ENCODE measurements around the gene HELZ. TPM values are rescaled to one million over a fixed set of nuclear protein-coding genes. Genes with fewer than 3 reads are reported as not detected.
"Not testable (repeated sequence)": the region's sequence is repeated elsewhere in the genome, so short reads cannot be mapped to it uniquely, and the experiment has no call there.

HELZ gene
- total and polyA plus RNA-seq, 2 donors (not counting 1 experiment from before 2014, with no cell fraction given): 10.4 to 97.8 TPM

GRCh38 chr17:67198131-67198530, 46.9 kb downstream of the HELZ start:
- CTCF ChIA-PET: no interaction called here

GRCh38 chr17:67197023-67197422, 48.0 kb downstream of the HELZ start:
- H3K9ac ChIP-seq (ENCODE audit: low read length); ATAC-seq (ENCODE audit: low read depth); CTCF ChIA-PET; H3K27me3 ChIP-seq (replicated peaks in 1 of 4; ENCODE audit: control extremely low read depth in 1 of 4, control insufficient read depth in 3 of 4, insufficient read depth in 4 of 4, low read length in 3 of 4); DNase-seq; POLR2A ChIA-PET; H3K27ac Mint-ChIP-seq; H3K9me3 ChIP-seq (ENCODE audit: control extremely low read depth in 1 of 3, control insufficient read depth in 2 of 3, insufficient read depth in 1 of 3, low read length in 2 of 3); H3K4me3 ChIP-seq (ENCODE audit: control extremely low read depth in 1 of 5, extremely low read depth in 1 of 5, insufficient read depth in 1 of 5, low read depth in 2 of 5, low read length in 4 of 5); H2AFZ ChIP-seq (ENCODE audit: insufficient read depth, low read depth, low read length, poor library complexity, severe bottlenecking); H3K9me3 Mint-ChIP-seq (ENCODE audit: insufficient read depth); H3K4me2 ChIP-seq (replicated peaks; ENCODE audit: low read depth, low read length, poor library complexity, severe bottlenecking); H3K4me1 ChIP-seq (ENCODE audit: control insufficient read depth in 2 of 2, insufficient read depth in 2 of 2, low read length in 2 of 2); H3K27ac ChIP-seq (ENCODE audit: low read length in 2 of 2); H3K4me1 Mint-ChIP-seq; H3K27me3 Mint-ChIP-seq; H3K79me2 ChIP-seq (ENCODE audit: control insufficient read depth, insufficient read depth, low read length); intact Hi-C loops (cut with micrococcal nuclease); H4K20me1 ChIP-seq (ENCODE audit: control insufficient read depth, insufficient read depth, low read length, poor library complexity, severe bottlenecking); H3K4me3 Mint-ChIP-seq: not testable (repeated sequence)
- 100% methylated on average over 1 of the region's 3 CpGs for WGBS (ENCODE audit: insufficient coverage)
- H3K36me3 ChIP-seq (replicated peaks in 1 of 2; ENCODE audit: control extremely low read depth in 1 of 2, control insufficient read depth in 1 of 2, extremely low read depth in 1 of 2, insufficient read depth in 2 of 2, low read length in 1 of 2): peaks cover 21 to 61% of the 10 kb centered on the region in 2 experiments

More at GRCh38 chr17:67198131-67198530, 46.9 kb downstream of the HELZ start:
- Mint-ChIP-seq H3K27me3 (no peaks in the 10 kb centered on the region), H3K27ac (no peak overlapping the region), H3K4me3 (no peak overlapping the region), H3K4me1 (no peaks in the 10 kb centered on the region), H3K9me3 (ENCODE audit: insufficient read depth) (no peaks in the 10 kb centered on the region)
- ATAC-seq (ENCODE audit: low read depth): no peak
- H2AFZ ChIP-seq (ENCODE audit: insufficient read depth, low read depth, low read length, poor library complexity, severe bottlenecking): no peak overlapping the region
- no peak overlapping the region for H3K9ac ChIP-seq (ENCODE audit: low read length)
- H3K79me2 ChIP-seq (ENCODE audit: control insufficient read depth, insufficient read depth, low read length): no peaks in the 10 kb centered on the region
- POLR2A ChIA-PET: no interaction called here
- WGBS (ENCODE audit: insufficient coverage): 88% methylated on average over 3 of the region's 3 CpGs
- peaks cover 19 to 72% of the 10 kb centered on the region in 2 experiments for H3K36me3 ChIP-seq (replicated peaks in 1 of 2; ENCODE audit: control extremely low read depth in 1 of 2, control insufficient read depth in 1 of 2, extremely low read depth in 1 of 2, insufficient read depth in 2 of 2, low read length in 1 of 2)
- H4K20me1 ChIP-seq (ENCODE audit: control insufficient read depth, insufficient read depth, low read length, poor library complexity, severe bottlenecking): peaks cover 4% of the 10 kb centered on the region
- H3K4me3 ChIP-seq (ENCODE audit: control extremely low read depth in 1 of 5, extremely low read depth in 1 of 5, insufficient read depth in 1 of 5, low read depth in 2 of 5, low read length in 4 of 5): no peak overlapping the region
- no peaks in the 10 kb centered on the region for H3K9me3 ChIP-seq (ENCODE audit: control extremely low read depth in 1 of 3, control insufficient read depth in 2 of 3, insufficient read depth in 1 of 3, low read length in 2 of 3)
- no peaks in the 10 kb centered on the region for H3K4me1 ChIP-seq (ENCODE audit: control insufficient read depth in 2 of 2, insufficient read depth in 2 of 2, low read length in 2 of 2)
- no peak overlapping the region for H3K4me2 ChIP-seq (replicated peaks; ENCODE audit: low read depth, low read length, poor library complexity, severe bottlenecking)
- DNase-seq: no peak
- intact Hi-C loops (cut with micrococcal nuclease): no loop called here
- TF ChIP-seq EZH2 (IDR thresholded peaks at IDR 0.05; ENCODE audit: borderline replicate concordance, insufficient read depth, low read depth, low read length, poor library complexity, severe bottlenecking) (no peak), CTCF (IDR thresholded peaks at IDR 0.05) (no peak)
- no peak overlapping the region for H3K27ac ChIP-seq (ENCODE audit: low read length in 2 of 2)
- H3K27me3 ChIP-seq (replicated peaks in 1 of 4; ENCODE audit: control extremely low read depth in 1 of 4, control insufficient read depth in 3 of 4, insufficient read depth in 4 of 4, low read length in 3 of 4): no peaks in the 10 kb centered on the region

Measured in B cell (primary cell).